ENCODE results near the gene IMMP2L.
"Not testable (repeated sequence)": the region's sequence is repeated elsewhere in the genome, so short reads cannot be mapped to it uniquely, and the experiment has no call there.

IMMP2L gene

GRCh38 chr7:111561904-111562732 is at the start of gene IMMP2L:
TSS of gene IMMP2L (minus strand) at chr7:111562492.
- DNase-seq, result peak; percentile 28 to 62

DNA sequence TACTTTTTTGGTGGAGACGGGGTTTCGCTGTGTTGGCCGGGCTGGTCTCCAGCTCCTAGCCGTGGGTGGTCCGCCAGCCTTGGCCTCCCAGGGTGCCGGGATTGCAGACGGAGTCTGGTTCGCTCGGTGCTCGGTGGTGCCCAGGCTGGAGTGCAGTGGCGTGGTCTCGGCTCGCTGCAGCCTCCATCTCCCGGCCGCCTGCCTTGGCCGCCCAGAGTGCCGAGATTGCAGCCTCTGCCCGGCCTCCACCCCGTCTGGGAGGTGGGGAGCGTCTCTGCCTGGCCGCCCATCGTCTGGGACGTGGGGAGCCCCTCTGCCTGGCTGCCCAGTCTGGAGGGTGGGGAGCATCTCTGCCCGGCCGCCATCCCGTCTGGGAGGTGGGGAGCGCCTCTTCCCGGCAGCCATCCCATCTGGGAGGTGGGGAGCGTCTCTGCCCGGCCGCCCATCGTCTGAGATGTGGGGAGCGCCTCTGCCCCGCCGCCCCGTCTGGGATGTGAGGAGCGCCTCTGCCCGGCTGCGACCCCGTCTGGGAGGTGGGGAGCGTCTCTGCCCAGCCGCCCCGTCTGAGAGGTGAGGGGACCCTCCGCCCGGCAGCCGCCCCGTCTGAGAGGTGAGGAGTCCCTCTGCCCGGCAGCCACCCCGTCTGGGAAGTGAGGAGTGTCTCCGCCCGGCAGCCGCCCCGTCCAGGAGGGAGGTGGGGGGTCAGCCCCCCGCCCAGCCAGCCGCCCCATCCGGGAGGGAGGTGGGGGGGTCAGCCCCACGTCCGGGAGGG is 47.4 kb upstream of the IMMP2L start:
- not testable (repeated sequence) for DNase-seq

GRCh38 chr7:111607621-111608020 is 45.3 kb upstream of the IMMP2L start:
- DNase-seq, result no peak

DNA sequence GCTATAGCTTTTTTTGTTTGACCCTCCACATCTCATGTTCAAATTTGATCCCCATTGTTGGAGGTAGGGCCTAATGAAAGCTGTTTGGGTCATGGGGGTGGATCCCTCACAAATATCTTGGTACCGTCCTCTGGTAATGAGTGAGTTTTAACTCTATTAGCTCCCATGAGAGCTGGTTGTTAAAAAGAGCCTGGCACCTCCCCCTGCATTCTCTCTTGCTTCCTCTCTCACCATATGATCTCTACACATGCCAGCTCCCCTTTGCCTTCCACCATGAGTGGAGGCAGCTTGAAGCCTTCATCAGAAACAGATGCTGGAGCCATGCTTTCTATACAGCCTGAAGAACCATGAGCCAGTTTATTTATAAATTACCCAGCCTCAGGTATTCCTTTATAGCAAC is 43.0 kb upstream of the IMMP2L start:
- DNase-seq, result no peak

DNA sequence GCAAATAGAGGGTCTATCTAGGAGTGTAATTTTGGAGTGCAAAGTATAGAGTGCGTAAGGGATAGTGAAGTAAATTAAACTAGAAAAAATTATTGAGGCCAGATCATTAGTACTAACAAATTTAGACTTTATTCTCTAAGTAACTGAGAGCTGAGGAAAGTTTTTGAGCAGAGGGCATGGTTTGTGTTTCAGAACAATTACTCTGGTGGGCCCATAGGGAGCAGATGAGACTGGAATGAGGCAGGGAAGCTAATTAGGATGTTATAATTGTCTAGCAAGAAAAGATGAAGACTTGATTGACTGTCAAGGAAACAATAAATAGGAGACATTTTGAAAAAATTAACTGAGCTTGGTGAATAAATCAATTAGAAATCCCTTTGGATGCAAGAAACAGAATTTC is 37.8 kb upstream of the IMMP2L start:
- DNase-seq, result no peak

- no peak for DNase-seq
Measured at GRCh38 chr7:111595780-111596179, 33.5 kb upstream of the IMMP2L start.

DNA sequence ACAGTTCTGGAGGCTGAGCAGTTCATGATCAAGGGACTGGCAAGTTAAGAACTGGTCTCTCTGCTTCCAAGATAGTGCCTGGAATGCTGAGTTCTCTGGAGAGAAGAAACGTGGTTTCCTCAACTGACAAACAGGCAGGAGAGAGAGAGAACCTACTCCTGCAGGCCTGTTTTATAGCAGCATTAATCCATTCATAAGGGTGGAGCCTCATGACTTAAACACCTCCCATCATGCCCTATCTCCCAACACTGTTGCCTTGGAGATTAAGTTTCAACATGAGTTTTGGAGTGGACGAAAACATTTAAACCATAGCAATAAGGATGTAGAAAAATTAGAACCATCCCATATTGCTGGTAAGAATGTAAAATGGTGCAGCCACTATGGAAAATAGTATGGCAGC is 32.3 kb upstream of the IMMP2L start:
- no peak for DNase-seq

GRCh38 chr7:111593343-111593742 is 31.1 kb upstream of the IMMP2L start:
- DNase-seq, result no peak

GRCh38 chr7:111588065-111588433 is 25.8 kb upstream of the IMMP2L start:
- DNase-seq, result no peak

GRCh38 chr7:111587410-111588064 is 25.2 kb upstream of the IMMP2L start:
- DNase-seq, result no peak

DNA sequence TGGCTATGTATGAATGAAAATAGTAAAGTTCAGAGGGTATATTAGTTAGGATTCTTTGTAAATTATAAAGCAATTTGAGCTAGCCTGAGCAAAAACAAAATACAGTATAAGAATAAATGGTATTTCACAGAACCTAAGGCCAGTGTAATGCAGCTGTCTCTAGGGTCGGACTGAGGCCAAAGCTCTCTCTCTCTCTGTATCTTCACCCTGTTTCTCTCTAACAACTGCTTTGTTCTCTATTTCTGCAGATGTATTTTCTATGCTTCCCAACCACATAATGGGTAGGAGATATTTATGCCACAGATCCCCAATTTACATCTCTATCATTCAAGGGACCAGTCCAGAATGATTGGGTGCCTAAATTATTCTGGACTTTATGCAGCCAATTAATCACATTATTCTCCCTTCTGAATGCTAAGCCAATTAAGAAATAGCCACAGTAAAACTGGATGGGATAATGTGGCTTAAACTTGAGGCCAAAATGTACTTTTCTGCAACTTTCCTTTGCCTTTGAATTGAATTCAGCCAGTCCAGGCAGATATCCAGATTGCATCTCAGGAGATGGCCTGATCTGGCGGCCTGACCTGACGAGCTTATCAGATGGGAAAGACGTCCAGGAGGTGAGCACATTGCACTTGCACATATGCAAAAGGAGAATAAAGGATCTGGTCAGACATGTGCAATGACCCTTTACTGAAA is 24.6 kb upstream of the IMMP2L start:
- no peak for DNase-seq

DNA sequence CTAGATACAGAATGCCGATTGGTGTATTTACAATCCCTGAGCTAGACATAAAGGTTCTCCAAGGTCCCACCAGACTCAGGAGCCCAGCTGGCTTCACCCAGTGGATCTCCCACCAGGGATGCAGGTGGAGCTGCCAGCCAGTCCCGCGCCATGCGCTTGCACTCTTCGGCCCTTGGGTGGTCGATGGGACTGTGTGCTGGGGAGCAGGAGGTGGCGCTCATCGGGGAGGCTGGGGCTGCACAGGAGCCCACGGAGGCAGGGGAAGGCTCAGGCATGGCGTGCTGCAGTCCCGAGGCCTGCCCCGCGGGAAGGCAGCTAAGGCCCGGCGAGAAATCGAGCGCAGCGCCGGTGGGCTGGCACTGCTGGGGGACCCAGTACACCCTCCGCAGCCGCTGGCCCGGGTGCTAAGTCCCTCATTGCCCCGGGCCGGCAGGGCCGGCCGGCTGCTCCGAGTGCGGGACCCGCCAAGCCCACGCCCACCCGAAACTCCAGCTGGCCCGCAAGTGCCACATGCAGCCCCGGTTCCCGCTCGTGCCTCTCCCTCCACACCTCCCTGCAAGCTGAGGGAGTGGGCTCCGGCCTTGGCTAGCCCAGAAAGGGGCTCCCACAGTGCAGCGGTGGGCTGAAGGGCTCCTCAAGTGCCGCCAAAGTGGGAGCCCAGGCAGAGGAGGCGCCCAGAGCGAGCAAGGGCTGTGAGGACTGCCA is 19.6 kb upstream of the IMMP2L start:
- DNase-seq, result not testable (repeated sequence)

GRCh38 chr7:111581207-111581606 is 18.9 kb upstream of the IMMP2L start:
- not testable (repeated sequence) for DNase-seq

GRCh38 chr7:111578754-111579153 is 16.5 kb upstream of the IMMP2L start:
- DNase-seq, result no peak

GRCh38 chr7:111571720-111572119 is 9.4 kb upstream of the IMMP2L start:
- DNase-seq, result no peak

- DNase-seq, result no peak
Measured at GRCh38 chr7:111568870-111569462, 6.7 kb upstream of the IMMP2L start.

DNA sequence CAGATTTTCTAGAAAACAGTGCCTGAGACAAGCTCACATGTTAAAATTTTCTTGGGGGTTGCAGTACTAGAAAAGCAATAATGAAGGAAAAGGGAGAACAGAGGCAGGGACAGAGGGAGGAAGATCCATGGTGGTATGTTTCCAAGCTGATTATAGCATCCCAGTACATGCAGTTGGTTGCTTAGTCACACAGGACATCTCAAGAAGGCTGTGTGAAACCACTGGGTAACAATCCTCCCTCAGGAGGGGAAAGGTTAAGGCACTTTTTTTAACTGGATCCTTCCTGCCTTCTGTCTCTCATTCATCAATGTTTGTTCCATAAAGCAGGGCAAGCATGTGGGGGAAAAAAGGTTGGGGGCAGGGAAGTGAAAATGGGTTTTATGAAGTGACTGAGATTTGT is 6.1 kb upstream of the IMMP2L start:
- no peak for DNase-seq

DNA sequence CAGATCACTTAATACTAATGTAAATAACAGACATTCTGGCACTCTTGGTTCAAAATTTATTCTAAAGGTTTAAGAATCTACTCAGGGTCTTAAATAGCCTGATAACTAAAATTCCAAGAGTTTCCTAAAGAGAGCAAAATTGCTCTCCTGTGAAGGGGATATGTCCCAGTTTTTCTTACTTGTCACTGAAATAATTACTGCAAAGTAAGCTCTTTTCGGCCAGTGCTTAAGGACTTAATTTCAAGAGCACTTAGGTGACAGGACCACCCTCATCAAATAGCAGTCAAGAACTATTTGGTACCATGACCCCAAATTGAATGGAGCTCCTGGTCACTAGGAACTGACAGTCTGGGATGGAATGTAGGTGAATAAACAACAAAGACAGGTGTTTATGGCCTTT is 1.8 kb upstream of the IMMP2L start:
- no peak for DNase-seq

DNA sequence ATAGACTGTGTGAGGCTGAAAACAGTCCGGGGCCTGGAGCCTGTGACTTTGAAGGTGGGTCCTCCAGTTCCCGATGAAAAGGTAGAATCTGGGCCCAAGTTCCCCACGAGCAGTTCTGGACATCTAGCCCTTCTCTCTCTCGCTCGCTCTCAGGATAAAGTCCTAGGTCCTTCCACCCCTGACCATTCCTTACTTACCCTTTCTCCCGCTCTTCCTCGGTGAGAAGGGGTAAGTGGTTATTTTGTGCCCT is 713 bp downstream of the IMMP2L start:
- no peak for DNase-seq

GRCh38 chr7:111560773-111561653 is 1.3 kb downstream of the IMMP2L start:
- DNase-seq, result no peak

DNA sequence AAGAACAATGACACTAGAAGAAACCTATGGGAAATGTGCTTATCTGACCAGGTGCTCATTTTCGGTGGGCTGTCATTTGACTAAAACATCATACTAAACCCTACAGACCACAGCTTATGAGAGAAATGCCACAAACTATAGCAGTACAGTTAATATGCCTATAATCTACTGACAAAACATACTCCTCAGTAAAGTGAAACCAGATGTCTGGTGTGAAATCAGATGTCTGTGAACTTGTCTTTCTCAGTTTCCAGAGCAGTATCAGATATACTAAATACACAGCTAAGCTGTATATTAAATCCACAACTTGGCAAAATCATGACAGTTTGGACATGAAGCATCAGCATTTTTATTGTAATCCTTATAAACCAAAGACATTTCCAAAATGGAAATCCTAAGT is 3.3 kb downstream of the IMMP2L start:
- DNase-seq, result no peak

All from cerebellar nuclear complex (tissue), 1 donor.